Keratinocyte (primary cell): Measurements from ENCODE around the gene CD180. TPM values are rescaled to one million over a fixed set of nuclear protein-coding genes. Genes with fewer than 3 reads are reported as not detected.

Source experiments
- DNase-seq: peaks from one replicate; pipeline ENCODE4 v3.0.0-alpha.2; 2011; ENCODE audit warnings: low read depth, missing footprints, low spot score
- FAIRE-seq: peaks from 2 replicates; lab custom pipeline; 2011; peaks lifted over from hg19 to GRCh38; lab: Jason Lieb, UNC
- H2AFZ ChIP-seq: 2 replicates; pipeline ENCODE4 v1.6.0; 2012; ENCODE audit warnings: low read length, control low read depth, inconsistent platforms; ENCODE audit not compliant: control insufficient read depth
- H3K27ac ChIP-seq: 2 replicates; pipeline ENCODE4 v1.5.1; 2011; ENCODE audit warnings: low read length; ENCODE audit not compliant: control insufficient read depth, insufficient read depth
- H3K27me3 ChIP-seq: 3 replicates; pipeline ENCODE4 v1.6.0; 2011; ENCODE audit warnings: low read length; ENCODE audit not compliant: control insufficient read depth, insufficient read depth; ENCODE audit errors: extremely low read depth
- H3K36me3 ChIP-seq, 2 experiments: 2 replicates in 1 of 2; 3 replicates in 1 of 2; pipeline ENCODE4 v1.5.1; 2011; ENCODE audit warnings: low read length in 2 of 2, mild to moderate bottlenecking in 1 of 2; ENCODE audit not compliant: control insufficient read depth in 2 of 2, insufficient read depth in 2 of 2; ENCODE audit errors: extremely low read depth in 1 of 2
- H3K4me1 ChIP-seq: 3 replicates; pipeline ENCODE4 v1.5.1; 2011; ENCODE audit warnings: low read length; ENCODE audit not compliant: control insufficient read depth, insufficient read depth; ENCODE audit errors: extremely low read depth
- H3K4me2 ChIP-seq: 3 replicates; pipeline ENCODE4 v1.6.0; 2011; ENCODE audit warnings: low read depth, low read length; ENCODE audit not compliant: control insufficient read depth, insufficient read depth; ENCODE audit errors: extremely low read depth
- H3K4me3 ChIP-seq, 3 experiments: fragments of 200-600 bp in 1 of 3; sonication (generic) in 1 of 3; 2 replicates in 2 of 3; 3 replicates in 1 of 3; pipeline ENCODE4 v1.5.1; 2011 to 2016; ENCODE audit warnings: low read length in 3 of 3, mild to moderate bottlenecking in 3 of 3, control low read depth in 2 of 3, inconsistent platforms in 1 of 3, low read depth in 1 of 3, mixed read lengths in 1 of 3, mixed run types in 1 of 3, moderate library complexity in 1 of 3; ENCODE audit not compliant: control insufficient read depth in 2 of 3, insufficient read depth in 2 of 3; ENCODE audit errors: extremely low read depth in 1 of 3
- H3K79me2 ChIP-seq: 2 replicates; pipeline ENCODE4 v1.6.0; 2012; ENCODE audit warnings: low read length; ENCODE audit not compliant: control insufficient read depth, insufficient read depth
- H3K9ac ChIP-seq: 3 replicates; pipeline ENCODE4 v1.6.0; 2011; ENCODE audit warnings: low read length; ENCODE audit not compliant: control insufficient read depth, insufficient read depth; ENCODE audit errors: extremely low read depth
- H3K9me1 ChIP-seq: 3 replicates; pipeline ENCODE4 v1.6.0; 2011; ENCODE audit warnings: low read length; ENCODE audit not compliant: control insufficient read depth, insufficient read depth; ENCODE audit errors: extremely low read depth
- H3K9me3 ChIP-seq: 2 replicates; pipeline ENCODE4 v1.5.1; 2012; ENCODE audit warnings: low read depth, low read length; ENCODE audit not compliant: control insufficient read depth
- H4K20me1 ChIP-seq: 3 replicates; pipeline ENCODE4 v1.6.0; 2011; ENCODE audit warnings: low read length; ENCODE audit not compliant: control insufficient read depth, insufficient read depth; ENCODE audit errors: extremely low read depth
- CTCF ChIP-seq, 3 experiments: IDR thresholded peaks in 1 of 3; conservative IDR thresholded peaks in 1 of 3; optimal IDR thresholded peaks in 1 of 3; 2 replicates in 2 of 3; 3 replicates in 1 of 3; pipeline versions ENCODE3 to v1.5.1; 2011; ENCODE audit warnings: low read length in 3 of 3, mild to moderate bottlenecking in 3 of 3, moderate library complexity in 2 of 3, control low read depth in 1 of 3, inconsistent platforms in 1 of 3; ENCODE audit not compliant: insufficient read depth in 2 of 3; ENCODE audit errors: extremely low read depth in 1 of 3
- EZH2 ChIP-seq: IDR thresholded peaks from one replicate; pipeline ENCODE4 v1.6.1; 2012; ENCODE audit warnings: inconsistent platforms, mild to moderate bottlenecking, low read length, moderate library complexity
- dilution Hi-C: fragments of 300-500 bp; cut with MboI; formaldehyde crosslinking; loops from one replicate; pipeline ENCODE4 v1.7.0; 2020; ENCODE audit warnings: low sequenced_read_pairs; ENCODE audit not compliant: extremely low pct_ligation_motif_present
- polyA plus RNA-seq, 5 experiments: library from polyadenylated mRNA; depleted of rRNA in 3 of 5; stranded (reverse) in 3 of 5; stranded (forward) in 1 of 5; unstranded in 1 of 5; fragments of >200 nt; gene quantifications; 1 replicate in 1 of 5; 2 replicates in 3 of 5; 3 replicates in 1 of 5; pipeline versions ENCODE4 v1.2.1 to v1.2.3, GENCODE V29; 2011 to 2012; ENCODE audit warnings: missing spikeins in 2 of 5, low read depth in 1 of 5, low replicate concordance in 1 of 5

The CD180 gene
- polyA plus RNA-seq, 1 donor (not counting 4 experiments of a cell fraction or from before 2014, with no cell fraction given): not detected

GRCh38 chr5:67190861-67191260 lies 5.7 kb downstream of the CD180 start:
- no peaks in the 10 kb centered on the region for H4K20me1 ChIP-seq
- dilution Hi-C loops: no loop called here

GRCh38 chr5:67190410-67190809 lies 6.2 kb downstream of the CD180 start:
- Histone ChIP-seq H3K4me3 (no peak overlapping the region), H3K27ac (no peak overlapping the region), H3K4me1 (peaks cover 4% of the 10 kb centered on the region), H3K4me2 (no peak overlapping the region), H3K9ac (no peak overlapping the region), H3K36me3 (no peaks in the 10 kb centered on the region), H3K9me3 (no peaks in the 10 kb centered on the region), H3K27me3 (no peaks in the 10 kb centered on the region), H4K20me1 (no peaks in the 10 kb centered on the region), H3K79me2 (no peaks in the 10 kb centered on the region), H2AFZ (no peak overlapping the region), H3K9me1 (no peaks in the 10 kb centered on the region)
- FAIRE-seq (no peak), DNase-seq (no peak)
- dilution Hi-C loops: no loop called here
- TF ChIP-seq CTCF (optimal IDR thresholded peaks at IDR 0.05 in 1 of 3, IDR thresholded peaks at IDR 0.05 in 1 of 3, conservative IDR thresholded peaks at IDR 0.05 in 1 of 3; ENCODE audit: extremely low read depth in 1 of 3, insufficient read depth in 2 of 3, low read length in 3 of 3): no peak
- TF ChIP-seq EZH2: no peak

More at GRCh38 chr5:67190861-67191260, 5.7 kb downstream of the CD180 start:
- no peaks in the 10 kb centered on the region for H3K27me3 ChIP-seq
- no peak overlapping the region for H3K27ac ChIP-seq
- no peak overlapping the region for H3K4me2 ChIP-seq
- H3K4me3 ChIP-seq: no peak overlapping the region
- H3K9ac ChIP-seq: no peak overlapping the region
- H3K9me1 ChIP-seq: no peaks in the 10 kb centered on the region
- peaks cover 4% of the 10 kb centered on the region for H3K4me1 ChIP-seq
- no peaks in the 10 kb centered on the region for H3K9me3 ChIP-seq
- TF ChIP-seq EZH2 (no peak), CTCF (optimal IDR thresholded peaks at IDR 0.05 in 1 of 3, IDR thresholded peaks at IDR 0.05 in 1 of 3, conservative IDR thresholded peaks at IDR 0.05 in 1 of 3; ENCODE audit: extremely low read depth in 1 of 3, insufficient read depth in 2 of 3, low read length in 3 of 3) (no peak)
- no peaks in the 10 kb centered on the region for H3K79me2 ChIP-seq
- H2AFZ ChIP-seq: no peak overlapping the region
- DNase-seq (no peak), FAIRE-seq (no peak)
- H3K36me3 ChIP-seq: no peaks in the 10 kb centered on the region
